ENCODE measurements around the gene LRRC3. TPM values are rescaled to one million over a fixed set of nuclear protein-coding genes. Genes with fewer than 3 reads are reported as not detected.

Gene LRRC3
- polyA plus RNA-seq, 1 donor (not counting 4 experiments of a cell fraction or from before 2014, with no cell fraction given), result 1.4 TPM

DNA sequence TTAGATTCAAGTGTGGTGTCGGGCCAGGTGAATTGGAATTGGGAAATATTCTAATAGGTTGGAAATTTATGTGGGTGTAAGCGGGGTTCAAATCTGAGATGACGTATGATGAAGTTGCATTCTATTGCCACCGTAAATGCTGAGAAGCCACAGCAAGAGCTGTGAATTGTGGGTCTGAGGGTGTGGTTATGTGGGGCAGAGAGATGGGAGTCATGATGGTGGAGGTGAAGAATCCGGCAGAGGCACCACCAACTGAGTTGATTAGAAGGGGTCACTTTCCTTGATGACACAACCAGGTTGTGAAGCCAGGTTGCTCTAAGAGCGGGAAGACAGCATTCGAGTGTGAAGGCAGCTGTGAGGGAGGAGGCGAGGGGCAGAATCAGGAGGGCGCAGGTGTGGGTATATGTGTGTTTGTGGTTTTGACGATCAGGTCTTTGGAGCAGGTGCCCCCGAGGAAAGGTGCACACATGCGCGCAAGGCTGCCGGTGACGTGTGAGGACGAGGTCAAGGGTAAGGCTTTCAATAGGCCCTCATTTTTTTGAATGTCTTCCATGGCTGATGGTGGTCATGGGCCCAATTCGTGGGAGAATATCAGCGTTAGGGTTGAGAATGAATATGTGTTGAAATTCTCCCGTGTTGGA lies 18.7 kb downstream of the LRRC3 start:
- FAIRE-seq (no peak), DNase-seq (ENCODE audit: low read depth, low spot score) (no peak)
- no peaks in the 10 kb centered on the region for H3K27me3 ChIP-seq (ENCODE audit: control insufficient read depth, extremely low read depth, insufficient read depth, low read length)
- no peak overlapping the region for H3K4me2 ChIP-seq (ENCODE audit: control insufficient read depth, extremely low read depth, insufficient read depth, low read depth, low read length)
- H2AFZ ChIP-seq (ENCODE audit: control insufficient read depth, low read length), result no peak overlapping the region
- no peak overlapping the region for H3K9ac ChIP-seq (ENCODE audit: control insufficient read depth, extremely low read depth, insufficient read depth, low read length)
- H3K36me3 ChIP-seq (ENCODE audit: control insufficient read depth in 2 of 2, extremely low read depth in 1 of 2, insufficient read depth in 2 of 2, low read length in 2 of 2), result no peaks in the 10 kb centered on the region
- H3K79me2 ChIP-seq (ENCODE audit: control insufficient read depth, insufficient read depth, low read length), result no peaks in the 10 kb centered on the region
- H3K9me1 ChIP-seq (ENCODE audit: control insufficient read depth, extremely low read depth, insufficient read depth, low read length), result no peaks in the 10 kb centered on the region
- no peak overlapping the region for H3K4me3 ChIP-seq (ENCODE audit: control insufficient read depth in 2 of 3, extremely low read depth in 1 of 3, insufficient read depth in 2 of 3, low read depth in 1 of 3, low read length in 3 of 3)
- H3K27ac ChIP-seq (ENCODE audit: control insufficient read depth, insufficient read depth, low read length), result no peak overlapping the region
- TF ChIP-seq, protein P1, sequence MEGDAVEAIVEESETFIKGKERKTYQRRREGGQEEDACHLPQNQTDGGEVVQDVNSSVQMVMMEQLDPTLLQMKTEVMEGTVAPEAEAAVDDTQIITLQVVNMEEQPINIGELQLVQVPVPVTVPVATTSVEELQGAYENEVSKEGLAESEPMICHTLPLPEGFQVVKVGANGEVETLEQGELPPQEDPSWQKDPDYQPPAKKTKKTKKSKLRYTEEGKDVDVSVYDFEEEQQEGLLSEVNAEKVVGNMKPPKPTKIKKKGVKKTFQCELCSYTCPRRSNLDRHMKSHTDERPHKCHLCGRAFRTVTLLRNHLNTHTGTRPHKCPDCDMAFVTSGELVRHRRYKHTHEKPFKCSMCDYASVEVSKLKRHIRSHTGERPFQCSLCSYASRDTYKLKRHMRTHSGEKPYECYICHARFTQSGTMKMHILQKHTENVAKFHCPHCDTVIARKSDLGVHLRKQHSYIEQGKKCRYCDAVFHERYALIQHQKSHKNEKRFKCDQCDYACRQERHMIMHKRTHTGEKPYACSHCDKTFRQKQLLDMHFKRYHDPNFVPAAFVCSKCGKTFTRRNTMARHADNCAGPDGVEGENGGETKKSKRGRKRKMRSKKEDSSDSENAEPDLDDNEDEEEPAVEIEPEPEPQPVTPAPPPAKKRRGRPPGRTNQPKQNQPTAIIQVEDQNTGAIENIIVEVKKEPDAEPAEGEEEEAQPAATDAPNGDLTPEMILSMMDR (optimal IDR thresholded peaks at IDR 0.05 in 1 of 3, IDR thresholded peaks at IDR 0.05 in 1 of 3, conservative IDR thresholded peaks at IDR 0.05 in 1 of 3; ENCODE audit: extremely low read depth in 1 of 3, insufficient read depth in 2 of 3, low read length in 3 of 3), result no peak
- no peak for TF ChIP-seq EZH2 (IDR thresholded peaks at IDR 0.05; ENCODE audit: low read length)
- dilution Hi-C loops (cut with MboI; ENCODE audit: extremely low pct_ligation_motif_present, low sequenced_read_pairs), result no loop called here
- no peaks in the 10 kb centered on the region for H3K9me3 ChIP-seq (ENCODE audit: control insufficient read depth, low read depth, low read length)
- H3K4me1 ChIP-seq (ENCODE audit: control insufficient read depth, extremely low read depth, insufficient read depth, low read length), result no peaks in the 10 kb centered on the region
- no peaks in the 10 kb centered on the region for H4K20me1 ChIP-seq (ENCODE audit: control insufficient read depth, extremely low read depth, insufficient read depth, low read length)

- H3K4me3 ChIP-seq (ENCODE audit: control insufficient read depth in 2 of 3, extremely low read depth in 1 of 3, insufficient read depth in 2 of 3, low read depth in 1 of 3, low read length in 3 of 3), result no peak overlapping the region
- H3K27me3 ChIP-seq (ENCODE audit: control insufficient read depth, extremely low read depth, insufficient read depth, low read length), result no peaks in the 10 kb centered on the region
- dilution Hi-C loops (cut with MboI; ENCODE audit: extremely low pct_ligation_motif_present, low sequenced_read_pairs), result loop anchor here (25.0 kb wide), 1 partner anchor 262 kb away; no protein-coding TSS in a partner anchor
- no peak overlapping the region for H3K27ac ChIP-seq (ENCODE audit: control insufficient read depth, insufficient read depth, low read length)
- TF ChIP-seq EZH2 (IDR thresholded peaks at IDR 0.05; ENCODE audit: low read length), result no peak
- TF ChIP-seq, protein P1 (optimal IDR thresholded peaks at IDR 0.05 in 1 of 3, IDR thresholded peaks at IDR 0.05 in 1 of 3, conservative IDR thresholded peaks at IDR 0.05 in 1 of 3; ENCODE audit: extremely low read depth in 1 of 3, insufficient read depth in 2 of 3, low read length in 3 of 3), result no peak
- no peak overlapping the region for H3K4me2 ChIP-seq (ENCODE audit: control insufficient read depth, extremely low read depth, insufficient read depth, low read depth, low read length)
- DNase-seq (ENCODE audit: low read depth, low spot score) (no peak), FAIRE-seq (no peak)
- no peaks in the 10 kb centered on the region for H3K79me2 ChIP-seq (ENCODE audit: control insufficient read depth, insufficient read depth, low read length)
- no peaks in the 10 kb centered on the region for H3K4me1 ChIP-seq (ENCODE audit: control insufficient read depth, extremely low read depth, insufficient read depth, low read length)
- H3K9me3 ChIP-seq (ENCODE audit: control insufficient read depth, low read depth, low read length), result no peaks in the 10 kb centered on the region
- no peak overlapping the region for H2AFZ ChIP-seq (ENCODE audit: control insufficient read depth, low read length)
- H4K20me1 ChIP-seq (ENCODE audit: control insufficient read depth, extremely low read depth, insufficient read depth, low read length), result no peaks in the 10 kb centered on the region
- no peaks in the 10 kb centered on the region for H3K9me1 ChIP-seq (ENCODE audit: control insufficient read depth, extremely low read depth, insufficient read depth, low read length)
- H3K9ac ChIP-seq (ENCODE audit: control insufficient read depth, extremely low read depth, insufficient read depth, low read length), result no peak overlapping the region
- no peaks in the 10 kb centered on the region for H3K36me3 ChIP-seq (ENCODE audit: control insufficient read depth in 2 of 2, extremely low read depth in 1 of 2, insufficient read depth in 2 of 2, low read length in 2 of 2)
These were observed 20.0 kb downstream of the LRRC3 start for GRCh38 chr21:44475266-44475845.
